ENCODE results near the gene LIPG. TPM values are rescaled to one million over a fixed set of nuclear protein-coding genes. Genes with fewer than 3 reads are reported as not detected.
"Not testable (repeated sequence)": the region's sequence is repeated elsewhere in the genome, so short reads cannot be mapped to it uniquely, and the experiment has no call there.

Gene LIPG
- 6.7 TPM for total RNA-seq (ENCODE audit: insufficient read depth, low replicate concordance)

- peak; percentile 36 for DNase-seq (ENCODE audit: low spot score)
These were observed at the start of gene LIPG for GRCh38 chr18:49561289-49562193. Gene LIPG, plus strand, starts transcription at chr18:49562057. Its CDS starts 252 bp downstream, at chr18:49562309.

GRCh38 chr18:49512876-49513275 is 49.0 kb upstream of the LIPG start:
- DNase-seq (ENCODE audit: low spot score), result not testable (repeated sequence)

GRCh38 chr18:49514577-49514976 is 47.3 kb upstream of the LIPG start:
- no peak for DNase-seq (ENCODE audit: low spot score)

- DNase-seq (ENCODE audit: low spot score), result not testable (repeated sequence)
These were observed 46.9 kb upstream of the LIPG start for GRCh38 chr18:49515003-49515402.

GRCh38 chr18:49515516-49515915 is 46.3 kb upstream of the LIPG start:
- DNase-seq (ENCODE audit: low spot score), result no peak

- no peak for DNase-seq (ENCODE audit: low spot score)
These were observed 44.4 kb upstream of the LIPG start for GRCh38 chr18:49517483-49517882.

GRCh38 chr18:49519101-49519971 is 42.5 kb upstream of the LIPG start:
- no peak for DNase-seq (ENCODE audit: low spot score)

- DNase-seq (ENCODE audit: low spot score), result no peak
These were observed 41.2 kb upstream of the LIPG start for GRCh38 chr18:49520661-49521145.

GRCh38 chr18:49521216-49521835 is 40.5 kb upstream of the LIPG start:
- DNase-seq (ENCODE audit: low spot score), result no peak

- not testable (repeated sequence) for DNase-seq (ENCODE audit: low spot score)
These were observed 38.2 kb upstream of the LIPG start for GRCh38 chr18:49523580-49524093.

GRCh38 chr18:49524349-49524748 is 37.5 kb upstream of the LIPG start:
- no peak for DNase-seq (ENCODE audit: low spot score)

- DNase-seq (ENCODE audit: low spot score), result no peak
These were observed 36.9 kb upstream of the LIPG start for GRCh38 chr18:49524951-49525350.

GRCh38 chr18:49525981-49526380 is 35.9 kb upstream of the LIPG start:
- DNase-seq (ENCODE audit: low spot score), result no peak

GRCh38 chr18:49527631-49528327 is 34.1 kb upstream of the LIPG start:
- DNase-seq (ENCODE audit: low spot score), result no peak

- DNase-seq (ENCODE audit: low spot score), result no peak
These were observed 32.3 kb upstream of the LIPG start for GRCh38 chr18:49529596-49529995.

GRCh38 chr18:49531678-49532153 is 30.1 kb upstream of the LIPG start:
- no peak for DNase-seq (ENCODE audit: low spot score)

GRCh38 chr18:49534846-49535601 is 26.8 kb upstream of the LIPG start:
- no peak for DNase-seq (ENCODE audit: low spot score)

- DNase-seq (ENCODE audit: low spot score), result no peak
These were observed 24.5 kb upstream of the LIPG start for GRCh38 chr18:49537232-49537896.

GRCh38 chr18:49544362-49544761 is 17.5 kb upstream of the LIPG start:
- DNase-seq (ENCODE audit: low spot score), result no peak

Data from umbilical cord (tissue), 2 donors.